Measurements from ENCODE around the gene ATP1A2.

Gene ATP1A2

DNA sequence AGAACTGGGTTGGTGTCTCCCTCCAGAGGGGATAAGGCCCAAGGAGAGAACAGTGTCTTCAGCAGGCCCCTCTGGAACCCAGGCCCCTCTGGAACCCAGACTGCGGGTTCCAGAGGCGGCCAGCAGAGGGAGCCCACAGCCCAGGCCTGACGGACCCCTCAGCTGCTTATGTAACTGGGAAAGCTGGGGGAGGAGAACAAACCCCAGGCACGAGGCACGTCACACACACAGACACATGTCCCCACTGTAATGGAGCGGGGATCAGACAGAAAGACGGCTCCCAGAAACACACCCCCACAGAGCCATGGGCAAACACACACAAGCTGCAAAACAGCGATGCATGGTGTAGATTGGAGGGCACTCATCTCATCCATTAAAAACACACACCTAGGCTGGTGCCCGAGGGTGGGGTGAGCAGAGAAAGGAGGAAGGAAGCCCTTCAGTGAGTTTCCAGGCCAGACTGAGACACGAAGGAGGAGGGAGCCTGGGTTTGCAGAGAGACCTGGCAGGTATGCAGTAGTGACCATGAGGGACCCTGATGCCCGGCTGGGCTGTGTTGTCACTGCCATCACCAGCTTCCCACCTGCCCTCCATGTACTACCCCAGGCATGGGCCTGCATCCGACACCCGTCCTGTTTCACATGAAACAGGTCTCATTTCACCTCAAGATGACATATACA is 14.4 kb upstream of the ATP1A2 start:
- peak; percentile 38 for DNase-seq (ENCODE audit: extremely low read depth, low read depth)
- TF ChIP-seq, protein P1, sequence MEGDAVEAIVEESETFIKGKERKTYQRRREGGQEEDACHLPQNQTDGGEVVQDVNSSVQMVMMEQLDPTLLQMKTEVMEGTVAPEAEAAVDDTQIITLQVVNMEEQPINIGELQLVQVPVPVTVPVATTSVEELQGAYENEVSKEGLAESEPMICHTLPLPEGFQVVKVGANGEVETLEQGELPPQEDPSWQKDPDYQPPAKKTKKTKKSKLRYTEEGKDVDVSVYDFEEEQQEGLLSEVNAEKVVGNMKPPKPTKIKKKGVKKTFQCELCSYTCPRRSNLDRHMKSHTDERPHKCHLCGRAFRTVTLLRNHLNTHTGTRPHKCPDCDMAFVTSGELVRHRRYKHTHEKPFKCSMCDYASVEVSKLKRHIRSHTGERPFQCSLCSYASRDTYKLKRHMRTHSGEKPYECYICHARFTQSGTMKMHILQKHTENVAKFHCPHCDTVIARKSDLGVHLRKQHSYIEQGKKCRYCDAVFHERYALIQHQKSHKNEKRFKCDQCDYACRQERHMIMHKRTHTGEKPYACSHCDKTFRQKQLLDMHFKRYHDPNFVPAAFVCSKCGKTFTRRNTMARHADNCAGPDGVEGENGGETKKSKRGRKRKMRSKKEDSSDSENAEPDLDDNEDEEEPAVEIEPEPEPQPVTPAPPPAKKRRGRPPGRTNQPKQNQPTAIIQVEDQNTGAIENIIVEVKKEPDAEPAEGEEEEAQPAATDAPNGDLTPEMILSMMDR (IDR thresholded peaks at IDR 0.05; ENCODE audit: low read depth, low read length, missing control alignments), result peak; percentile 99
- H3K4me3 ChIP-seq (replicated peaks; ENCODE audit: low read depth, low read length), result no peak overlapping the region

DNA sequence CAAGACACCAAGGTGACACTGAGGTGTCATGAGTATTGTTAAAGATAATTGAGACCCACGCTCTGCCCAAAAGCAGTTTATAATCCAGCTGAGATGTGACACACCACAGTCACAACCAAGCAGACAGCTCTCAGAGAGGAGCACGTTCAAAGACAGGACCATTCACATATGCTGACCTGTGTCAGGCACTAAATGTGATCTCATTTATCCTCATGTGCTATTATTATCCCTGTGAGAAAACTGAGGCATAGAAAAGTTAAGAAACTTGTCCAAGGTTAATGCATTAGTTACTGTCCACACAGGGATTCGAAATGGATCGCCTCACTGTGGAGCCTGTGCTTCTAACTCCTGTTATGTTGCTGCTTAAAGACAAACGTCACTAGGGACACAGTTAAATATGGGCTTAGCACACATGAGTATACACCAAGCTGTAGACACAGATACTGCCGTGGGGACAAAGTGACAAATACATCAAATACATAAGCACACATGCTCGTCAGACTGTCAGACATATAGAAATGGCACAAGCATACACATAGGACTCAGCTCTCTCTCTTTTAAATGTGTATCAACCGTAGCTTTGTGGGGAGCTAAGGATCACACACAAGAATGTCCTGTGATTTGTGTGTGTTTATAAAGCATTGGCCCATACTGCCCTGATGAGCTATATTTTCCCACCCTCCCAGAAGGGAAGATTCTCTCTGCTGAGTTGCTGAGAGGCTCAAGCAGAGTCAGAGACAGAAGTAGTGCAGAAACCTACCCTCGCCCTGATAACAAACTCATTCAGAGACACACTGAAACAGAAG is 13.6 kb upstream of the ATP1A2 start:
- DNase-seq (ENCODE audit: extremely low read depth, low read depth), result no peak
- TF ChIP-seq, protein P1 (IDR thresholded peaks at IDR 0.05; ENCODE audit: low read depth, low read length, missing control alignments), result no peak
- no peak overlapping the region for H3K4me3 ChIP-seq (replicated peaks; ENCODE audit: low read depth, low read length)

DNA sequence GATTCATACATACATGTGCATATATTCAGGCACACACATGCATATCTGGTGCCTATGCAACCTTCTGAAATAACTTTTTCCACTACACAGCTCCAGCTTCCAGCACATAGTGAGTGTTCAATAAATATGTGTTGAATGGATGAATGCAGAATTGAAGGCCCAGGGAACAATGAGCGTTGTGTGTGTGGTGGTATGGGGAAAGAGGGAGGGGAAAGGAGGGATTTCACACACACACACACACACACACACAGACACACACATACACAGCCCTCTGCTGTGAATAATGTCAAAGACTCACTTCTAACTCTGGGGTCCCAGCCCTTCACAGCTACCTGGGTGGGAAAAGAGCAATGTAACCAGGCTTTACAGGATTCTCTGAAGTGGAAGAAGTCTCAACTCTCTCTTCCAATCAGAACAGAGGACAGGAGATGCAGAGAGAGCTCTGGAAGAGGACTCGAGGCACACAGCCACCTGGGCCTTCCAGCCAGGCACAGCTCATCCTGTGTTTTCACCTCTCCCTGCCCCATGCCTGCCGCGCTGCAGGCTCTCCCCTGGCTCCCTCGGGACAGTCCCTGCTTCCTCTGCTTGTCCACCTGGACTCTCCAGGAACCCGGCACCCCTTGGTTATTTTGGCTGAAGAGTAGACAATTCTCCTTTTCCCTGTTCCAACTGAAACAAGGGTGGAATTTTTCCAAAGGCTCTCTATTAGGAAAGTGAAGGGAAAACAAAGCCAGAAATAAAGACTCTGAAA is 11.7 kb upstream of the ATP1A2 start:
- TF ChIP-seq, protein P1 (IDR thresholded peaks at IDR 0.05; ENCODE audit: low read depth, low read length, missing control alignments), result no peak
- H3K4me3 ChIP-seq (replicated peaks; ENCODE audit: low read depth, low read length), result no peak overlapping the region
- DNase-seq (ENCODE audit: extremely low read depth, low read depth), result no peak

DNA sequence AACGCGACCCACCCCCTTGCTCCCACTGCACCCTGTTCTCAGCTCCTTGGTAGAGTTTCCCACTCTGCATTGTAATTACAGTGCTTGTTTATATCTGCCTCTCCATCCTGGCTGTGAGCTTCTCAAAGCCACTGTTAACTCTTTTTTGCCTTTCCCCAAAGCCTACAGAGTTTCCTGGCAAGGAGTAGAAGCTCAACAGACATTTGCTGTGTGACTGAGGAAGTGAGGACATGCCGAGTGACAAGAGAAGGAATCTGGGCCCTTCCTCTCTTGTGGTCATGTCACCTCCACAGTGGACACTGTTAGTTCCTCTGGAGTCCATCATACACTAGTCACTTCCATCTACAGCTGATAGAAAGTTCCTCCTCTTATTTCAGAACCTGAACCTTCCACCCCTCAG is 11.1 kb upstream of the ATP1A2 start:
- DNase-seq (ENCODE audit: extremely low read depth, low read depth), result no peak
- TF ChIP-seq, protein P1 (IDR thresholded peaks at IDR 0.05; ENCODE audit: low read depth, low read length, missing control alignments), result no peak
- no peak overlapping the region for H3K4me3 ChIP-seq (replicated peaks; ENCODE audit: low read depth, low read length)

DNA sequence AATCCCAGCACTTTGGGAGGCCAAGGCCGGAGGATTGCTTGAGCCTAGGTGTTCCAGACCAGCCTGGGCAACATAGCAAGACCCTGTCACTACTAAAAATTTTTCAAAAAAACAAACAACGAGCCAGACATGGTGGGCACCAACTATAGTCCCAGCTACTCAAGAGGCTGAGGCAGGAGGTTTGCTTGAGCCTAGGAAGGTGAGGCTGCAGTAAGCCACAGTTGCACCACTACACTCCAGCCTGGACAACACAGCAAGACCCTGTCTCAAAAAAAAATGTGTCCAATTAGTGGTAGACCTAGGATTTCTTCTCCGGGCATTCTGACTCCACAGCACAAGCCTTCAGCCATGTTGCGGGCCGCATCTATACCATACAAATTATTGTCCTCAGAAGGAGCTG is 10.4 kb upstream of the ATP1A2 start:
- no peak for DNase-seq (ENCODE audit: extremely low read depth, low read depth)
- TF ChIP-seq, protein P1 (IDR thresholded peaks at IDR 0.05; ENCODE audit: low read depth, low read length, missing control alignments), result no peak

DNA sequence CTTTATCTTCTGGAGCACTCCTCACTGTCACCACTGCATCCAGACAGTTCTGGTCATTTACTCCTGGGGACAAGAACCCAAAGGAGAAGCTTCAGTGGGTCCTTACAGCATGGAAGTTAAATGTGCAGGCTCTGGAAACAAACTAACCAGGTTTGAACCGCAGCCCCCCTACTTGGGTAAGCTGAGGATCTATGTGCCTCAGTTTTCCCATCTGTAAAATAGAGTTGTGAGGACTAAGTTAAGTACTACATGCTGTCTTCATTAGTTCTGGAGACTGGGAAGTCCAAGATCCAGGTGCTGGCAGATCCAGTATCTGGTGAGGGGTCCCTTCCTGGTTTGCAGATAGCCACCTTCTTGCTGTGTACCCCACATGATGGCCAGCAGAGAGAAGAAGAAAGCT is 8.0 kb upstream of the ATP1A2 start:
- DNase-seq (ENCODE audit: extremely low read depth, low read depth), result no peak
- no peak overlapping the region for H3K4me3 ChIP-seq (replicated peaks; ENCODE audit: low read depth, low read length)
- TF ChIP-seq, protein P1 (IDR thresholded peaks at IDR 0.05; ENCODE audit: low read depth, low read length, missing control alignments), result no peak

More for the DNA sequence above, 10.4 kb upstream of the ATP1A2 start:
- no peak overlapping the region for H3K4me3 ChIP-seq (replicated peaks; ENCODE audit: low read depth, low read length)

Measured in HFF-Myc (cell line).